ENCODE results near the gene KCNQ1.
"Not testable (repeated sequence)": the region's sequence is repeated elsewhere in the genome, so short reads cannot be mapped to it uniquely, and the experiment has no call there.

The KCNQ1 gene

GRCh38 chr11:2477254-2477653 is 32.4 kb downstream of the KCNQ1 start:
- TF ChIP-seq, protein P1, sequence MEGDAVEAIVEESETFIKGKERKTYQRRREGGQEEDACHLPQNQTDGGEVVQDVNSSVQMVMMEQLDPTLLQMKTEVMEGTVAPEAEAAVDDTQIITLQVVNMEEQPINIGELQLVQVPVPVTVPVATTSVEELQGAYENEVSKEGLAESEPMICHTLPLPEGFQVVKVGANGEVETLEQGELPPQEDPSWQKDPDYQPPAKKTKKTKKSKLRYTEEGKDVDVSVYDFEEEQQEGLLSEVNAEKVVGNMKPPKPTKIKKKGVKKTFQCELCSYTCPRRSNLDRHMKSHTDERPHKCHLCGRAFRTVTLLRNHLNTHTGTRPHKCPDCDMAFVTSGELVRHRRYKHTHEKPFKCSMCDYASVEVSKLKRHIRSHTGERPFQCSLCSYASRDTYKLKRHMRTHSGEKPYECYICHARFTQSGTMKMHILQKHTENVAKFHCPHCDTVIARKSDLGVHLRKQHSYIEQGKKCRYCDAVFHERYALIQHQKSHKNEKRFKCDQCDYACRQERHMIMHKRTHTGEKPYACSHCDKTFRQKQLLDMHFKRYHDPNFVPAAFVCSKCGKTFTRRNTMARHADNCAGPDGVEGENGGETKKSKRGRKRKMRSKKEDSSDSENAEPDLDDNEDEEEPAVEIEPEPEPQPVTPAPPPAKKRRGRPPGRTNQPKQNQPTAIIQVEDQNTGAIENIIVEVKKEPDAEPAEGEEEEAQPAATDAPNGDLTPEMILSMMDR (IDR thresholded peaks at IDR 0.05; ENCODE audit: insufficient read depth, low read depth, low read length, missing control alignments), result no peak
- H3K4me3 ChIP-seq (ENCODE audit: low read depth, low read length), result no peak overlapping the region
- DNase-seq (ENCODE audit: low read depth), result no peak

GRCh38 chr11:2477936-2478335 is 33.1 kb downstream of the KCNQ1 start:
- no peak for DNase-seq (ENCODE audit: low read depth)
- TF ChIP-seq, protein P1 (IDR thresholded peaks at IDR 0.05; ENCODE audit: insufficient read depth, low read depth, low read length, missing control alignments), result no peak
- no peak overlapping the region for H3K4me3 ChIP-seq (ENCODE audit: low read depth, low read length)

DNA sequence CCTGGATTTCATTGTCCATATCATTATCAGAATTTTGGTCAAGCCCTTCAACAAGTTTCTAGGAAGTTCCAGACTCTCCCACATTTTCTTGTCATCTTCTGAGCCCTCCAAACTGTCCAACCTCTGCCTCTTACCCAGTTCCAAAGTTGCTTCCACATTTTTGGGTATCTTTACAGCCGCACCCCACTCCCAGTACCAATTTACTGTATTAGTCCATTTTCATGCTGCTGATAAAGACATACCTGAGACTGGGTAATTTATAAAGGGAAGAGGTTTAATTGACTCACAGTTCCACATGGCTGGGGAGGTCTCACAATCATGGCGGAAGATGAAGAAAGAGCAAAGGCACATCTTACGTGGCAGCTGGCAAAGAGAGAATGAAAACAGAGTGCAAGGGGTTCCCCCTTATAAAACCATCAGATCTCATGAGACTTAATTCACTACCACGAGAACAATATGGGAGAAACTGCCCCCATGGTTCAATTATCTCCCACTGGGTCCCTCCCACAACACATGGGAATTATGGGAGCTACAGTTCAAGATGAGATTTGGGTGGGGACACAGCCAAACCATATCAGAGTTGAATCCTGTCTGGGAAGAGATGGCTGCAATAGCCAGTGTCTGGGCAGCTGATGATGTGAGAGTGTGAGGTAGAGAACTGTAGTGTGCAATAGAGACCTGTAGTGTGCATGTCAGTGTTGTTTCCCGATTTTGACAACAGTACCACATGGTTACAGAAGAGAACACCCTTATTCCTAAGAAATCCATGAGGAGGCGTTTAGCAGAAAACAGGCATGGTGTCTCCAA is 35.5 kb downstream of the KCNQ1 start:
- DNase-seq (ENCODE audit: low read depth); H3K4me3 ChIP-seq (ENCODE audit: low read depth, low read length): not testable (repeated sequence)

DNA sequence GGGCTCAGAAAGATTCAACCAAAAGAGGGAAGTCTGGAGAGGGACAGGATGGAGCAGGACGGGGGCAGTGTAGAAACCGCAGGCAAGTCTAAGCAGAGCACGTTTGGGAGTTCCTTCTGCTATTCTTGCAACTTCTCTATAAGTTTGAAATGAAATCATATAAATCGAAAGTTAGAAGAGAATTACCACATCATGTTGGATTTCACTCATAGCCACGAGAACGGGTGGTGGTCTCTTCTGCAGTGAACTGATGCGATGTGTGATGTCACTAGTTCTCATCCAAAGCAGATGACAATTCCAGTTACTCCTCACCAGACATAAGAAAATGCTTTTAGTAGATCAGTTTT is 36.0 kb downstream of the KCNQ1 start:
- H3K4me3 ChIP-seq (ENCODE audit: low read depth, low read length), result no peak overlapping the region
- no peak for DNase-seq (ENCODE audit: low read depth)
- TF ChIP-seq, protein P1 (IDR thresholded peaks at IDR 0.05; ENCODE audit: insufficient read depth, low read depth, low read length, missing control alignments), result no peak

GRCh38 chr11:2481253-2481652 is 36.4 kb downstream of the KCNQ1 start:
- TF ChIP-seq, protein P1 (IDR thresholded peaks at IDR 0.05; ENCODE audit: insufficient read depth, low read depth, low read length, missing control alignments), result no peak
- H3K4me3 ChIP-seq (ENCODE audit: low read depth, low read length), result no peak overlapping the region
- DNase-seq (ENCODE audit: low read depth), result no peak

DNA sequence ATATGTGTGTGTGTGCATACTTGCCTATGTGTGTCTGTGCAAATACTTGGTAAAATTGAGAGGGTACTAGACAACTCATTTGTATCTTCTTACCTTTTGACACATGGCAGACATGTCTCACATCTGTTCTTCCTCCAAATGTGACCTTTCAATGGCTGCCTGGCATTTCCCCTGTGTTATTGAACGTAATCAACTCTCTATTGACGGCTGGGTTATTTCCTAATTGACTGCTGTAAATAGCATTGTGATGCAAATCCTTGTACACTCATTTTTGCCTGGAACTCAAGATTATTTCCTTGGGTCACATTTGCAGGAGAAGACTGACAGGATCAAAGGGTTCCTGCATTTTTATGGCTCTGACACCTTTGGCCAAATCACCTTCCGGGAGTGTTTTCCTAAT is 37.4 kb downstream of the KCNQ1 start:
- TF ChIP-seq, protein P1 (IDR thresholded peaks at IDR 0.05; ENCODE audit: insufficient read depth, low read depth, low read length, missing control alignments), result no peak
- no peak overlapping the region for H3K4me3 ChIP-seq (ENCODE audit: low read depth, low read length)
- no peak for DNase-seq (ENCODE audit: low read depth)

DNA sequence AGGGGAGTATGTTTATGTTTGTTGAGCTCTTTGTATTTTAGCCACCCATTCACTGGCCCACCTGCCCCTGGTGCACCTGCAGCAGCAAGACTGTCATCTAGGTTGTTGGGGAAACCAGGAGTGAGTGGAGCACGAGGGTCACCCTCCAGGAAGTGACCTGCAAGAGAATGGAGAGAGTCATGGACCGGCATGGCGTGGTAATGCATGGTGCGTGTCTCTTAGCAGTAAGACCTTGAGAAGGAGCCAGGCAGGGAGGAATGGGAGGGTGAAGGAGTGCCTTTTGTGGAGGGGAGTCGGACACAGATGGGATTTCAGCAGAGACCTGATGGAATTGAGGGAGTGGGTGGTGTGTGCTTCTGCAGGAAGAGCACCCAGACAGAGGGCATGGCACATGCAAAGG is 37.9 kb downstream of the KCNQ1 start:
- DNase-seq (ENCODE audit: low read depth), result no peak
- TF ChIP-seq, protein P1 (IDR thresholded peaks at IDR 0.05; ENCODE audit: insufficient read depth, low read depth, low read length, missing control alignments), result no peak

More for the DNA sequence above, 37.9 kb downstream of the KCNQ1 start:
- no peak overlapping the region for H3K4me3 ChIP-seq (ENCODE audit: low read depth, low read length)
